ENCODE data around the gene GLO1. TPM values are rescaled to one million over a fixed set of nuclear protein-coding genes. Genes with fewer than 3 reads are reported as not detected.

Gene GLO1
- total and polyA plus RNA-seq, 2 donors (not counting 3 experiments of a cell fraction or from before 2014, with no cell fraction given): 70.3 to 120 TPM

GRCh38 chr6:38716825-38717224, 13.9 kb upstream of the GLO1 start:
- intact Hi-C loops (cut with micrococcal nuclease) (no loop called here), dilution Hi-C loops (cut with MboI; ENCODE audit: extremely low pct_ligation_motif_present, low sequenced_read_pairs) (no loop called here)
- H3K36me3 ChIP-seq (ENCODE audit: control insufficient read depth in 2 of 2, extremely low read depth in 1 of 2, insufficient read depth in 2 of 2, low read length in 2 of 2): no peaks in the 10 kb centered on the region
- no peak overlapping the region for H3K4me2 ChIP-seq (ENCODE audit: insufficient read depth, low read length)
- H4K20me1 ChIP-seq (replicated peaks; ENCODE audit: control insufficient read depth, extremely low read depth, insufficient read depth, low read length): no peaks in the 10 kb centered on the region
- no peaks in the 10 kb centered on the region for H3K9me1 ChIP-seq (replicated peaks; ENCODE audit: control insufficient read depth, extremely low read depth, insufficient read depth, low read length)
- TF ChIP-seq POLR2A (IDR thresholded peaks at IDR 0.05; ENCODE audit: low read depth, low read length) (no peak), EZH2 (IDR thresholded peaks at IDR 0.05; ENCODE audit: borderline replicate concordance, low read depth, low read length, severe bottlenecking) (no peak), POLR2AphosphoS5 (IDR thresholded peaks at IDR 0.05; ENCODE audit: insufficient read depth, low read depth, low read length) (no peak), JUN (IDR thresholded peaks at IDR 0.05; ENCODE audit: borderline replicate concordance, insufficient read depth, insufficient read length, low read depth) (no peak), GATA2 (IDR thresholded peaks at IDR 0.05; ENCODE audit: insufficient read depth, insufficient read length, low read depth, low read length) (no peak), MYC (IDR thresholded peaks at IDR 0.05; ENCODE audit: low read depth, low read length) (no peak), FOS (IDR thresholded peaks at IDR 0.05; ENCODE audit: borderline replicate concordance, insufficient read depth, low read length) (no peak)
- TF ChIP-seq, protein P1, sequence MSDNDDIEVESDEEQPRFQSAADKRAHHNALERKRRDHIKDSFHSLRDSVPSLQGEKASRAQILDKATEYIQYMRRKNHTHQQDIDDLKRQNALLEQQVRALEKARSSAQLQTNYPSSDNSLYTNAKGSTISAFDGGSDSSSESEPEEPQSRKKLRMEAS (IDR thresholded peaks at IDR 0.05; ENCODE audit: insufficient read depth, insufficient read length): no peak
- ChIA-PET CTCF (interaction anchor here (1.4 kb wide), 1 partner anchor 88 kb away, joined by 4 read pairs; no protein-coding TSS in a partner anchor), POLR2A (no interaction called here)
- peaks cover 29% of the 10 kb centered on the region for H3K4me1 ChIP-seq (ENCODE audit: control insufficient read depth, extremely low read depth, insufficient read depth, low read length)
- no TSS peak for BruUV-seq (replicated peaks)
- FAIRE-seq (no peak), DNase-seq (ENCODE audit: low read depth, low spot score) (no peak)
- H3K9ac ChIP-seq (replicated peaks; ENCODE audit: extremely low read depth, insufficient read depth, low read length): no peak overlapping the region
- no peak overlapping the region for H3K4me3 ChIP-seq (replicated peaks in 1 of 3; ENCODE audit: insufficient read depth in 1 of 3, low read depth in 1 of 3, low read length in 3 of 3)
- H3K79me2 ChIP-seq (ENCODE audit: control insufficient read depth, insufficient read depth, low read length): no peaks in the 10 kb centered on the region
- H3K9me3 ChIP-seq (replicated peaks; ENCODE audit: control insufficient read depth, insufficient read depth, low read length): no peaks in the 10 kb centered on the region
- H3K27me3 ChIP-seq (ENCODE audit: control insufficient read depth in 2 of 2, insufficient read depth in 2 of 2, low read length in 2 of 2): no peaks in the 10 kb centered on the region
- H3K27ac ChIP-seq (ENCODE audit: insufficient read depth, low read depth, low read length): no peak overlapping the region
- H2AFZ ChIP-seq (ENCODE audit: low read depth, low read length): no peak overlapping the region
